NCI-H128 (cell line): ENCODE data around the gene MPZL1.

Experiments used
- DNase-seq: peaks from one replicate; lab custom pipeline; 2025; ENCODE audit not compliant: unreplicated experiment; lab: John Stamatoyannopoulos, UW

MPZL1 gene

DNA sequence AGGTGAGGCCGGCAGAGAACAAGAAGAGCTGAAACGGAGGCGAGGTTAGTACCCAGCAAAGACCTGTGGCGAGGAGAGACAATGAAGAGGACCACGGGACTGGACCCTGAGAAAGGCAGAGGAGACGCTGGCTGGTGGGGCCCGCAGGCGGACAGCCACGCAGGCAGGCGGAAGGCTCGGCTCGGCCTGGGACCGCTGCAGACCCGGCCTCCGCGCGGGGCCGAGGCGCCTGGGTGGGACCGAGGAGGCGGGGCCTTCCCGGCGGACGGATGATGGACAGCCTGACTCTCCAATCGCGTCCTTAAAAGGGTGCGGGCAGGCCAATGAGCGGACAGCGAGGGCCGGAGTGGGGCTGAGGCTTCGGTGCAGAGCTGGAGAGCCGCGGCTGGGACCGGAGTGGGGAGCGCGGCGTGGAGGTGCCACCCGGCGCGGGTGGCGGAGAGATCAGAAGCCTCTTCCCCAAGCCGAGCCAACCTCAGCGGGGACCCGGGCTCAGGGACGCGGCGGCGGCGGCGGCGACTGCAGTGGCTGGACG lies at the start of gene MPZL1:
MPZL1 (plus strand) TSS at position 366 of the 535 bp plus-strand sequence. CDS start 170 bp downstream, outside the sequence.
- DNase-seq, result peak; percentile 92

DNA sequence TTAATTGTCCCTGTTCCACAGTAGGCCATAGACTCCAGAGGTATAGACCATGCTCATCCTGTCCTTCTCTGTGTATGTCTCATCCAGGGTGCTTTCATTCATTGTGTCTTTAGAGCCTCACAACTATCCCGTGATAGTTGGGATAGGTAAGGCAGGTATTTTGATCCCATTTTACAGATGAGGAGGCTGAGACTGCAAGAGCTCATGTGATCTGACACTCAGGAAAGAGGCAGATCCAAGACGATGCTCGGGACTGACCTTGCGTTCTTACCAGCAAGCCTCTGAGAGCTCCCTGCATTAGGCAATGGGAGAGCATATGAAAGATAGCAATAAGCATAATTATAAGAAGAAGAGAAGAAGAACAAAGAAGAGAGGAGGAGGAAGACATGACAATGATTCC lies 49.0 kb upstream of the MPZL1 start:
- DNase-seq, result no peak

DNA sequence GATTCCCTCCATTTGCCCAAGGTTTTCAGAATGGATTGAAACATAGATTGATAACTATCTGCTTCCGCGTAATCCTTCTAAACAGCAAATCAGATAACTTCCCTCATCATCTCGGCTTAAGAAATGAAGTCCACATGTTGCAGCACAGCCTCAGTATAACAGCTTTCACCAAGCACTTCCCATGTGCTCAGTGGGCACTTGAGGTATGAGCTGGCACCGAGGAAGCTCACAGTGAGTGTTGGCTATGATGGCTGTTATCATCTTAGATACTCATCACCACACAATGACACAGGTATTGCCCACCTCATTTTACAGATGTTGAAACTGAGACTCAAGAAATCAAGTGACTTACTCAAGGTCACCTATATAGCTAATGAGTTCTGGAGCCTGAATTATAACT lies 48.5 kb upstream of the MPZL1 start:
- no peak for DNase-seq

DNA sequence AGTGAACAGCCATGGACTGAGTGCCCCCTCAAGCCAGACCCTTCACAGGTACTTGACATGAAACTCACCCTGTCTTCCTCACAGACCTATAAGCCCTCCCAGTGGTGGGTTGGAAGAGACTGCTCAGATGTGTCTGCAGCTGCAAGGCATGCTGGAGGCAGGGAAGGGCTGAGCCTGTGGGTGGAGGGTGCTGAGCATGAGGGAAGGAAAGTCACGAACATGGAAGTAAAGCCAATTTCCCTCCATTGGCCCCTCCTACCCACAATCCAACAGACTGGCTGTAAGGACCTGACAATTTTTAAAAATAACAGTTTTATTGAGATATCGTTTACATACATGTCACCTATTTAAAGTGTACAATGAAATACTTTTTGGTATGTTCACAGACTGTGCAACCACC lies 47.6 kb upstream of the MPZL1 start:
- no peak for DNase-seq

DNA sequence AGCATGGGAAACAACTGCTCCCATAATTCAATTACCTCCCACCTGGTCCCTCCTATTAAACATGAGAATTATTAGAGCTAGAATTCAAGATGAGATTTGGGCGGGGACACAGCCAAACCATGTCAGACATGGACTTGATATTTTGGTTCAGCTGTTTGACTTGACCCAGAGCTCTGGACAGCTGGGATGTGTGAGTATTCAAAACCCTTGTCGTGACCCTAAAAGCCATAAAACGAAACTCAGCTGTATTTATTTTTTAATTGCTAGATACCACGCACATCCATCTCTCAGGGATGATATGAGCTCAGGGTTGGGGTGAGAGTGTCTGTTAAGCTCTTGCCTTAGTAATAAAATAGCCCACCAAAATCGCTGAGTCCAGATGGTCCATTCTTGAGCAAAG lies 46.3 kb upstream of the MPZL1 start:
- no peak for DNase-seq

DNA sequence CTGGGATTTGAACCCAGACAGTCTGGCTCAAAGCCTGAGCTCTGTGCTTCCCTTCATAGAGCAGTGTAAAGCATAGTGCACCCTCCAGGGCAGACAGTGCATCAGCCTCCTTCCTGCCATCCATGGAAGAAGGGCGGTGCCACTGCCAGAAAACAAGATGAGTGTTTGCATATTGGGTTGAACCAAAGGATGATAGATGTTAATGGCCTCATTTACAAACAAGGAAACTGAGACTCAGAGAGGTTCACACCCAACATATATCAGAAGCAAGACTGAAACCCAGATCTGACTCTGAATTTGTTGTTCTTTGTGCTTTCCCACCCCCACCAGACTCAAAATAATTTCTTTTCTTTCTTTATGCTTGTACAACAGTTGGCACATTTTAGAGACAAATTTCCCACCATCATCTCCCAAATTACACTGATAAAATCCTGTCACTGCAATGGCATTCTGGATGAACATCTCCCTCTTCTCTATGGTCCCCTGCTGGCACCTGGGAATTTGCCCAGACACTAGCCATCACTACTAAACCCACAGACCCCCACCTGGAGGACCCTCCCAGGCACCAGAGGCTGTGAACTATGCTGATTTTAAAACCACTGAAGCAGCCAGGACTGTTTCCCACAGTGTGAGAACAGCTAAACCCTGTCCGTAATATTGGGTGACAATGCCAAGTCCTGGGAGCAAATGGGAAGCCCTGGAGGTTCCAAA lies 45.4 kb upstream of the MPZL1 start:
- DNase-seq, result no peak

DNA sequence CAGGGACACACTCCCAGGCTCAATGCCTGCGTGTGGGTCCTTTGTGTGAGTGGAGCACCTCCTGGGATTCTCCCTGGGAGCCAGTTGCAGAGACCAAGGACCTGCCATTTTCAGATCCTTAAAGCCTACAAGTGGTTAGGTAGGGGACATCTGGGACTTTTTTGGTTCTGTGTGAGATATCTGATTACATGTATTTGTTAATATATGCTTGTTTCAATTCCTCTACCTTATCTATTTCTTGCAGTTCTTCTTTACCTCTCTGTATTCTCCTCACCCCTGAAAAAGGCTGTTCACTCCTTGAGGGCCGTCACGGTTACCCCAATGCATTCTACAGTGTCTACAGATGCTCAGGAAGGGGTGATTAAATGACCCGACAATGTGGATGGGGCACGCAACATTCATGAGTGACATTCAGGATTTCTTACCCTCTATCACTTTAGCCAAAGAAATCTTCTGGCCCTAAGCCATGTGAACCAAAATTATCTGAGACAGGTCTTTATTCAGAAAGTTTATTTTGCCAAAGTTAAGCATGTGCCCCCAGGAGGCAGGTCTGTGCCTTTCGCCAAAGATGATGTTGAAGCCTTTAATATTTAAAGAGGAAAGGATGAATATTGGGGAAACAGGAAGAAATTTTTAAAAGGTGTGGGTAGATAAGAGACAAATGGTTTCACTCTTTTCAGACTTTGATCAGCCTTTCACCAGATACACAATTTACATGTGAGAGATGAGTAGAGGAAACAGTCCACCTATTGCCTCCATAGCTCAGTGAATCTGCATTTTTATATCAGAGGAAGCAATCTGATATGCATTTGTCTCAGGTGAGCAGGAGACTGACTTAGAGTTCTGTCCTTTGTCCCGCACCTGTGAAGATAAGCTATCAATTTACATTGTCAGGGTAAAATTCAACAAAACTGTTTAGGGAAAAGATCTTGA lies 44.6 kb upstream of the MPZL1 start:
- DNase-seq, result no peak

DNA sequence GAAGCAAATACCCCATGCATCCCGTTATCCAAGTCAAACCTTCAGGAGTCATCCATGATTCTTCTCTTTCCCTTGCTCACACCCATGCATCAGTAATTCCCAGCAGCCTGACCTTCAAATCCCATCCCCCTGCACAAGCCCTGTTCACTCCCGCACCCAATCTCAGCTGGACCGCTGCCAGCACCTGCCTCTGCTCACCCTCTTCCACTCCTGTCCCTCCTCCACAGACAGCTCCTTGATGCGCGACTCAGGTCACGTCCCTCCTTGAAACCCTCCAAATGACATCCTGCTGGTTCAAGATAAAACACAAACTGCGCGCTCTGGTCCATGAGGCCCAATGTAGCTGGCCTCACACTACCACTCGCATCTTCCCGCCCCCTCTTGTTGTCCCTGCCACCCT lies 43.4 kb upstream of the MPZL1 start:
- no peak for DNase-seq

DNA sequence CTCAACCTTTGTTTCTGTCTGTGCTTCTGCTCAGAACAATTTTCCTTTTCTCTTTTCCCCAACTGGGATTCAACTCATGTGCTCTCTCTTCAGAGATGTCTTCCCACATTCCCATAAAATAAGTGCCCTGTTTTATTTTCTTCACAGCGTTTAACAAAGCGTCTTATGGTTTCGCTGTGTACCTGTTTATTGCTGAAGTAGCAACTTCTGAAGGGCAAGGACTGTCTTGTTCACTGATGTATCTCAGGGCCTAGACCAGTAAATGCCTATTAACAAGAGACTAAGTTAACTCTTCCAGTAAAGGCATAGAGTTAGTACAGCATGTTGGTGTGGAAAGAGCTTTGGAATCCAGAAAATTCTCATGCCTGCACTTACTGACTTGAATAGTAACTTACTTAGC lies 42.9 kb upstream of the MPZL1 start:
- no peak for DNase-seq

DNA sequence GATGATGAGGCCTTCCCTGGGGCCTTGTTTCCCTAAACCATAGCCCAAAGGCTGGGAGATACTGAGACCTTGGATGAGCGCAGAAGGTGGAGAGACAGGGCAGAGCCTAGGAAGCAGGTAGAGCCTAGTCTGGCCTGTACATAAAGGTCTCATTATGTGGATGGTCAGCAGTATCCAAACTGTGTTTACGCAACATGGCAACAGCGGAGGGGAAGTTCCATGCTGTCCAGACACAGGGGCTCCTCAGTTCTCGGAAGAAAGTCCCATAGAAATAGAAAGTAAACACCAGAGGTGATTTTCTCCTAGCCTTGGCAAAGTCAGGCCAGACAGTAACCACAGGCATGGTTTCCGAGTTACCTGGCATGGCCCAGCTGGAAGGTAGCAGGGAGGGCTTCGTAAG lies 42.1 kb upstream of the MPZL1 start:
- DNase-seq, result no peak

DNA sequence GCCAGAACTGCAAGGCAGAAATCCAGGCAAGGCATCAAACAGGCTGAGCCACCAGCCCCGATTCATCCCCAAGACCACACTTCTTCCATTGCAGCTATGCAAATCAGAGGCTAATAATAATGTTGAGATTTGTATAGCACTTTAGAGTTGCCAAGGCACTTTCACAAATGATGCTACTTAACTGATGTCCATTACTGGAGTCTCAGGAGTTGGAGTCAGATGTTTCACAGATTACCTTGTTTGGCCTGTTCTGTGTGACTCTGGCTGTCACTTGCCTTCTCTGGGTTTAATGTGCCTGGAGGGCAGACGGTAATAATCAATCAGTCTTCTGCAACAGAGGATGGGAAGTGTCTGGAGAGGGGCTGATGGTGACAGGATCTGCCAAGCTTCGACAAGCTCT lies 40.8 kb upstream of the MPZL1 start:
- no peak for DNase-seq

DNA sequence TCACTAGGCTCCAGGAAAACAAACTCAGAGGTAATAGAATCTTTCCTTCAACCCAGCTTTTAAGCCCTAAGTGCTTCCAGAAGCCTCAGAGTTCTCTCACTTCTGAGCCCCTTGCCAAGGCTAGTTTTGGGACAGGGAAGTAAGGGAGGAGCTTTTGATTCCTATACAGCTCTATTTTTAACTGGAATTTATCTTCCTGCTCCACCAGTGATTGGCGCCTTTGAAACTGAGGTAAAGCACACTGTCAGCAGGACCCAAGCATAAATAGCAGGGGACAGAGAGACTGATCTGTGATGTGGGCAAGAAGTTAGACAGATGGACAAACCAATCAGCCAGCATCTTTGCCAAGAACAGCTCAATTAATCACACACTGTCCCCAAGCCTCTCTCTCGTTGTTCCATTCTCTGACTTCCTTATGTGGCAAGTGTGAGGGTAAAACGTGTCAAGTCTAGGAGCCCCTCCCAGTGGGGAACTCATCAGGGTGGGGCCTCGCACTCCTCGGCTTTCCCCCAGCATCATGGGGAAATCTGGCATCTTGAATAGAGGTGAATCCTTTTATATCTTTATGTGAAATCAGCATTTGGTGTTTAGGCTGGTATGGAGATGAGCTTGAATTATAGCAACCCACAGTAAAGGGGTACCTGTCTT lies 40.2 kb upstream of the MPZL1 start:
- DNase-seq, result no peak

DNA sequence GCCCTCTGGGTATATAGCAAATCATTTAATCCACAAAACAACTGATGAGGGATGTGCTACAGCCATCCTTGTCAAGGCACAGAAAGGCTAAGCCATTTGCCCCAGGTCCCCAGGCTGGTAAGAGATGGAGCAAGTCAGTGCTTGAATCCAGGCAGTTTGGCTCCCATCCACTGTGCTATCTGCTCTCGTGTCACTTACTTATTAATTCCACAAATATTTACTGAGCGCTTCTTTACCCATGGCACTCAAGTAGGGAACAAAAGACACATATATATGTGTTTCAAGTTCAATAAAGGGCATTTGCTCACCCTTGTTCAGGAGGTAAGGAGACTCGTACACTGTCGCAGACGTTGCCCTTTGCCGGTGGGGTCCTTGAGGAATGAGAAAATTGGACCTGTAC lies 38.6 kb upstream of the MPZL1 start:
- no peak for DNase-seq

DNA sequence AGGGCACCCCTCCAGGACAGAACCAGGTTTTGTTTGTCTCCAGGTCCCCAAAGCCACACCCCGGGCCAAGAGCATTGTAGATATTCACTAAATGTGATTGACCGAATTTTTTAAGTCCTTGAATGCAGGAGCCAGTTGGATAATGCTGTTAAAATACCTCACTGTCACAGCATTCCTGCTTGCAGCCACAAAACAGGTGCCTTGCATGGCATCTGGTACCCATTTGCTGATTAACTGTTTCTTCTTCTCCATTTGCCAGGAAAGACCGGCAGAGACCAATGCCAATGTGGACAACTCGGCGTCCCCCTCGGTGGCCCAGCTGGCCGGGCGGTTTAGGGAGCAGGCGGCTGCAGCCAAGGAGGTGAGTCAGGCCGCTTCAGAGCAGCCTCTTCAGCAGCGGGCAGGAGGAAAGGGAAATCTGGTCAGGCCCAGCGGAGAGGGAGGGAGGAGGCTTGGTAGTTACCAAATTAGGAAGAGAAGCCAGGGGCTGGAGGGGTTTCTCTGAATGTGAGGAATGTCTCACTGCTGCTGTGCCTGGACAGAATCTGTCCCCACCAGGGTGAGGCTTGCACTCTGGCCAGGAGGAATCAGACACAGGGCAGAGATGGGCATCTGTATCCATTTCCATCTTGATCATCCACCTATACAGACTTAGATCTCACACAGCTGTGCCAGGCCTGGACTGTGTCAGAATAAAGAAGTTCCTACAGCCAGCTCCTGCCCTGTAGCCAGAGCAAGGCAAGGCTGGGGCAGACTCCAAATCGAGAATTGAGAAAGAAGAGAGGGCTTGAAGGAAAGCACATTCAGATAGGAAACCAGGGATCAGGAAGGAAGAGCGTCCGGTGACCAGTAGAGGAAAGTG lies 37.9 kb upstream of the MPZL1 start:
- DNase-seq, result no peak

DNA sequence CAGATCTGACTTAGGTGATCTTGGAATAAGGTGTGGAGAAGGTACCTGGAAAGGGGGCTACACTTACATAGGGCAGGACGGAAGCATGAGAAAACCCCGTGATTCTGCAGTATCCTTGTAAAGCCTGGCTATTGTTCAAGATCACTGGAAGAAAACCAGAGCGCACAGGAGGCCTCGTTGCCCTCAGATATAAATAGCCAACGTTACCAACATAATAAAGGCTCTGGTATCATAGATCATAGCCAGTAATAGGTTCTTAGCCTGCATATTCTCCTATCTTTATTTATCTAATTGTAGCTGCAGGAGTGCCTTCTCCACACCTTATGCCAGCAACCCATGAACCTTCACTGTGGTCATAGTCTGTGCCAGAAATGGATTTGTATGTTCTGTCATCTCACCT lies 35.9 kb upstream of the MPZL1 start:
- no peak for DNase-seq

DNA sequence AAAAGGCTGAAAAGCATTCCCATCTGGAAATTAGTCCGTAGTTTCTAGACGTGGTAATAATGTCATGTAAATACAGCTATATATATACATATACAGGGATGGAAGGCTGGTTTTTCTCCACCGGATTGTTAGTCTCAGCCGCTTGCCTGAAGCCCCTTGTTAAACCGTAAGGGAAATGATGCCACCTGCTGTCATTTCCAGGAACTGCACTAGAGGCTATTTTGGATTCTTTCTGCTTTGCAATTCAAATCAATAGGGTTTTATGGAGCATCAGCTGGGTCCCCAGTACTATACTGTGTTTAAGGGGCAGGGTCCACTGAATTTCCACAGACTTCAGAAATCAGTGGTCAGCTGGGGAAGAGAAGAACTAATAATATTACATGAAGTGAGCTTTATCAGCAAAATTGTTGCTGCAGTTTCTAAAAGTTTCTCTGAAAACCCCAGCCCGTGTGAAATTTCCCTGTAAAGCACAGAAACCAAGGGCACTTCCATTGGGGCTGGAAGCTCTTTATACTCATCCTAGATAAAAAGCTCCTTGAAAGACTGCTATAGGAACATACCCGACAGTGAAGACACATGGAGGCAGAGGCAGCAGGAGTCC lies 33.8 kb upstream of the MPZL1 start:
- peak; percentile 68 for DNase-seq

DNA sequence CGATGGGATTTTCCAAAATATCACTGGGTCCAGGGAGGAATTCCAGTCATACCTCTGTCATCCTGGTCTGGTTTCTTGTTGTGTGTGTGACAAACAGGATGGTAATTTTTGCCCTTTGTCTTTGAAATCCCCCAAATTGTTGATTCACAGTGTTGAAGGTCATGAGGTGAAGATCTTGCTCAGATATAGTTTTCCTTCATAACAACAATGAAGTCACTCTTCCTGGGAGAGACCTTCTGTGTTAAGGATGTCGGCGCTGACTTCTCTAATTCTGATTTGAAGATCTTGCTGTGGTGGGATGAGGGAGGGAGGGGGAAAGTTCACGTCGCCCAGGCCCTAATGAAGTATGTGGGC lies 32.2 kb upstream of the MPZL1 start:
- no peak for DNase-seq

DNA sequence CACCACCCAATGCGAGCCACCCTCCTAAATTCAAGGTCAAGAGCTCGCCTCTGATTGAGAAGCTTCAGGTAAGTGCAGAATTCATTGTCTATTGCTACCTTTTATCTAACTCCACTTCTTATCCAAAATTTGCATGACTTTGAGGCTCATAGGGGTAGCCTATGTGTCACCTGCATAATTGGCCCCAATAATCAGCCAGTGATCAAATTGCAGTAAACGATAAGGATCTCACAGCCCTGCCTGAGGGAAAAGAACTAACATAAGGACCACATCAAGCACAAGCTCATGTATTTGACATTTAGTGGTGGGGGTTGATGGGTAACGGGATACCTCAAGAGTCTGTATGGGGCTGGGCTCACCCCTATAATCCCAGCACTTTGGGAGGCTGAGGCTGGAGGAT lies 31.7 kb upstream of the MPZL1 start:
- DNase-seq, result no peak

DNA sequence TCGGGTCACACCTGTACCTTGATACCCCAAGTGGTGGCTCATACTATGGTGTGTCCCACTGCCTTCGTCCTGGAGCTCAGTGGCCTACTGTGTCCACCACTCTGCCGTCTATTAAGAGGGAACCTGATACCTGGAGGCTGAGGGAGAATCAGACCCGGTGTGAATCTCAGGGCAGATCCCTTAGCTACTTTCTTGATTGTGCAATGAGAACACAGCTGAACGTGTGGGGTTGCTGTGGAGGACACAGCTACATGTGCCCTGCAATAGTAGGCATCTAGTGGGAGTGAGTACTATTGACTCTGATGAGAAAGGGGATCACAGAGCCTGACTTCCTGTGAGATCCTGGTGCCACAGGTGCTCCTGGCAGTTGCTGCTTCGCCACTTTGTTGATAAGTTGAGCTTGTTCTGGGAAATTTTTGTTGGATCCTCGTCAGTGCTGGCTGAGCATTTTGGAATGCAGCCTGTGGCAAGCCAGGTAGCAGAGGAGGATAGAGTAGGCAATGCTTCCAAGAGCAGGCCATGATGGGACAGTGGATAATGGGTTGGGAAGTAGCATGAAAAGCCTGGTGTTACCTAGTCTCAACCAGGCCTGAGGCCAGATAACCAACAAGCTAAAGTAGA lies 28.2 kb upstream of the MPZL1 start:
- no peak for DNase-seq

DNA sequence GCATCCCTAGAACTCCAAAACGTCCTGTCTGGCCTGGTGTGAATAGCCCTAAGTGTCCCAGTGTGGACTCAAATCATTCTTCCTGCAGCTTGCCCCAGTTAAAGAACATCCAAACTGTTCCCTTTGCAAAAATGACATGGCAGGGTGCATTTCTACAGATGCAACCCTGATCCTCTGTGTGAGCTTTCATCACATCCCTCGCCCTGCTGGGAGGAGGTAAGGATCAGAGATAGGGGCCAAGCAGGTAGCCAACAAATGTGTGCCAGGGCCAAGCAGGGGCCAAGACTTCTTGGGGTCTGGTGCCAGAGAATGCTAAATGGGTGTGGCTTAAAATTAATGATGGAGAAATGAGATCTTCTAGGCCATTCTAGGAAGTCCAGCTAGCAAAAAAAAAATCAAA lies 27.1 kb upstream of the MPZL1 start:
- DNase-seq, result no peak
